Measurements from ENCODE around the gene RNF38.

GRCh38 chr9:36398745-36399144 lies 1.3 kb downstream of the RNF38 start:
- TF ChIP-seq CTCF (IDR thresholded peaks at IDR 0.05) (no peak), POLR2AphosphoS5 (IDR thresholded peaks at IDR 0.05) (no peak), POLR2A (IDR thresholded peaks at IDR 0.05) (no peak), EP300 (IDR thresholded peaks at IDR 0.05) (no peak)

Data from stomach (tissue), 4 donors.